Sigmoid colon (tissue), 4 donors: Measurements from ENCODE around the gene RGPD6.
"Not testable (repeated sequence)": the region's sequence is repeated elsewhere in the genome, so short reads cannot be mapped to it uniquely, and the experiment has no call there.

Experiments used
- EP300 ChIP-seq, 4 donors: sonication (generic); formaldehyde crosslinking; IDR thresholded peaks; one replicate each; pipeline ENCODE4 v1.6.1; 2017; ENCODE audit warnings: antibody characterized with exemption in 4 of 4
- POLR2A ChIP-seq, 2 donors: fragments of 450-650 bp; IDR thresholded peaks; one replicate each; pipeline ENCODE4 v1.6.1; 2016; ENCODE audit warnings: antibody characterized with exemption in 2 of 2, mild to moderate bottlenecking in 2 of 2, moderate library complexity in 2 of 2

GRCh38 chr2:110494488-110494887 is 82.5 kb downstream of the RGPD6 start:
- not testable (repeated sequence) for TF ChIP-seq EP300, POLR2A (IDR thresholded peaks at IDR 0.05)
